GM12872 (cell line): ENCODE results near the gene PIANP.

Experiments
- CTCF ChIP-seq: IDR thresholded peaks from 3 replicates; pipeline ENCODE4 v1.5.1; 2011; ENCODE audit warnings: low read depth, mild to moderate bottlenecking, low read length, moderate library complexity; ENCODE audit not compliant: insufficient read depth

Gene PIANP

GRCh38 chr12:6716874-6717437 lies 16.3 kb upstream of the PIANP start:
- TF ChIP-seq CTCF: no peak

GRCh38 chr12:6708960-6709394 lies 8.4 kb upstream of the PIANP start:
- TF ChIP-seq CTCF: no peak

GRCh38 chr12:6703631-6704030 lies 3.0 kb upstream of the PIANP start:
- no peak for TF ChIP-seq CTCF

GRCh38 chr12:6701078-6701768 lies 608 bp upstream of the PIANP start:
- no peak for TF ChIP-seq CTCF

- TF ChIP-seq CTCF: no peak
Observed at GRCh38 chr12:6699989-6700645, 498 bp downstream of the PIANP start.

- TF ChIP-seq CTCF: no peak
Observed at GRCh38 chr12:6699259-6699988, 1.2 kb downstream of the PIANP start.
